DND-41 (cell line): ENCODE measurements around the gene CARD11.

Source experiments
- ATAC-seq: fragments of 200-7000 bp; cut with Tn5 transposase; 3 replicates; pipeline ENCODE4 v1.9.1; 2021; ENCODE audit warnings: low read depth; ENCODE audit not compliant: insufficient read depth
- DNase-seq: peaks from one replicate; pipeline ENCODE4 v3.0.0-alpha.2; 2020
- H2AFZ ChIP-seq: 2 replicates; pipeline ENCODE4 v1.6.0; 2012; ENCODE audit warnings: low read depth, low read length
- H3K27ac ChIP-seq: 2 replicates; pipeline ENCODE4 v1.5.1; 2012; ENCODE audit warnings: low read length, inconsistent platforms
- H3K27me3 ChIP-seq: fragments of 200-600 bp; sonication (generic); 2 replicates; pipeline ENCODE4 v1.6.0; 2012; ENCODE audit warnings: low read length, mild to moderate bottlenecking, inconsistent platforms; ENCODE audit not compliant: insufficient read depth, poor library complexity
- H3K36me3 ChIP-seq: 2 replicates; pipeline ENCODE4 v1.5.1; 2012; ENCODE audit warnings: low read length, inconsistent platforms; ENCODE audit not compliant: insufficient read depth
- H3K4me1 ChIP-seq: 2 replicates; pipeline ENCODE4 v1.5.1; 2012; ENCODE audit warnings: mild to moderate bottlenecking, low read length; ENCODE audit not compliant: insufficient read depth
- H3K4me2 ChIP-seq: 2 replicates; pipeline ENCODE4 v1.6.0; 2012; ENCODE audit warnings: mild to moderate bottlenecking, moderate library complexity, low read length, inconsistent platforms; ENCODE audit not compliant: insufficient read depth
- H3K4me3 ChIP-seq, 2 experiments: fragments of 200-600 bp in 1 of 2; shearing (Covaris generic) in 1 of 2; 2 replicates each; pipeline ENCODE4 v1.5.1; 2012 to 2016; ENCODE audit warnings: inconsistent platforms in 2 of 2, low read length in 2 of 2, mild to moderate bottlenecking in 2 of 2, low read depth in 1 of 2, moderate library complexity in 1 of 2
- H3K79me2 ChIP-seq: 2 replicates; pipeline ENCODE4 v1.6.0; 2012; ENCODE audit warnings: low read length, inconsistent platforms; ENCODE audit not compliant: insufficient read depth
- H3K9ac ChIP-seq: 2 replicates; pipeline ENCODE4 v1.6.0; 2012; ENCODE audit warnings: low read depth, mild to moderate bottlenecking, inconsistent platforms, low read length, moderate library complexity
- H3K9me3 ChIP-seq: 2 replicates; pipeline ENCODE4 v1.5.1; 2012; ENCODE audit warnings: low read length, moderate library complexity, mild to moderate bottlenecking, inconsistent platforms; ENCODE audit not compliant: insufficient read depth, severe bottlenecking
- H4K20me1 ChIP-seq: 2 replicates; pipeline ENCODE4 v1.6.0; 2012; ENCODE audit warnings: low read length; ENCODE audit not compliant: insufficient read depth
- CTCF ChIP-seq: IDR thresholded peaks from 2 replicates; pipeline ENCODE4 v1.5.1; 2012; ENCODE audit warnings: borderline replicate concordance, low read length, moderate library complexity, mild to moderate bottlenecking; ENCODE audit not compliant: poor library complexity, severe bottlenecking; ENCODE audit errors: extremely low read depth
- EZH2 ChIP-seq: IDR thresholded peaks from 3 replicates; pipeline ENCODE4 v1.6.1; 2012; ENCODE audit warnings: borderline replicate concordance, low read depth, mild to moderate bottlenecking, moderate library complexity, low read length, inconsistent platforms; ENCODE audit not compliant: severe bottlenecking

CARD11 gene

GRCh38 chr7:2905500-2905899 lies 138.2 kb downstream of the CARD11 start:
- H3K27me3 ChIP-seq = no peaks in the 10 kb centered on the region

GRCh38 chr7:2905027-2905426 lies 138.6 kb downstream of the CARD11 start:
- Histone ChIP-seq H2AFZ (no peak overlapping the region), H3K27ac (no peak overlapping the region), H3K9me3 (no peaks in the 10 kb centered on the region), H3K79me2 (no peaks in the 10 kb centered on the region), H4K20me1 (no peaks in the 10 kb centered on the region), H3K36me3 (no peaks in the 10 kb centered on the region), H3K27me3 (no peaks in the 10 kb centered on the region), H3K4me3 (no peak overlapping the region), H3K9ac (no peak overlapping the region), H3K4me1 (no peaks in the 10 kb centered on the region), H3K4me2 (no peak overlapping the region)
- ATAC-seq (no peak), DNase-seq (no peak)
- no peak for TF ChIP-seq CTCF
- no peak for TF ChIP-seq EZH2

More at GRCh38 chr7:2905500-2905899, 138.2 kb downstream of the CARD11 start:
- Histone ChIP-seq H3K27ac (no peak overlapping the region), H3K4me1 (no peaks in the 10 kb centered on the region), H3K79me2 (no peaks in the 10 kb centered on the region), H3K9ac (no peak overlapping the region), H3K4me3 (no peak overlapping the region), H2AFZ (no peak overlapping the region), H3K9me3 (no peaks in the 10 kb centered on the region), H3K4me2 (no peak overlapping the region), H4K20me1 (no peaks in the 10 kb centered on the region), H3K36me3 (no peaks in the 10 kb centered on the region)
- TF ChIP-seq CTCF = no peak
- DNase-seq = no peak
- ATAC-seq = no peak

GRCh38 chr7:2904202-2904601 lies 139.5 kb downstream of the CARD11 start:
- no peak overlapping the region for H3K9ac ChIP-seq
- no peaks in the 10 kb centered on the region for H3K9me3 ChIP-seq

GRCh38 chr7:2903682-2904162 lies 139.9 kb downstream of the CARD11 start:
- H4K20me1 ChIP-seq = no peaks in the 10 kb centered on the region
- H2AFZ ChIP-seq = no peak overlapping the region
- no peak overlapping the region for H3K27ac ChIP-seq
- no peaks in the 10 kb centered on the region for H3K79me2 ChIP-seq
- H3K9ac ChIP-seq = no peak overlapping the region
- ATAC-seq = no peak
- no peaks in the 10 kb centered on the region for H3K4me1 ChIP-seq
- no peaks in the 10 kb centered on the region for H3K27me3 ChIP-seq
- TF ChIP-seq EZH2 (no peak), CTCF (no peak)
- H3K36me3 ChIP-seq = no peaks in the 10 kb centered on the region
- no peak overlapping the region for H3K4me2 ChIP-seq
- DNase-seq = no peak
- no peaks in the 10 kb centered on the region for H3K9me3 ChIP-seq
- no peak overlapping the region for H3K4me3 ChIP-seq

More at GRCh38 chr7:2904202-2904601, 139.5 kb downstream of the CARD11 start:
- Histone ChIP-seq H2AFZ (no peak overlapping the region), H3K36me3 (no peaks in the 10 kb centered on the region), H3K27me3 (no peaks in the 10 kb centered on the region), H4K20me1 (no peaks in the 10 kb centered on the region), H3K4me2 (no peak overlapping the region), H3K27ac (no peak overlapping the region), H3K4me1 (no peaks in the 10 kb centered on the region), H3K4me3 (no peak overlapping the region), H3K79me2 (no peaks in the 10 kb centered on the region)
- no peak for TF ChIP-seq EZH2
- ATAC-seq = no peak
- no peak for DNase-seq
